GM23338 (cell line): ENCODE results near the gene UBE2J1. TPM values are rescaled to one million over a fixed set of nuclear protein-coding genes. Genes with fewer than 3 reads are reported as not detected.

ENCODE experiments used
- ATAC-seq: fragments of 200-7000 bp; cut with Tn5 transposase; 3 replicates; pipeline ENCODE4 v1.9.1; 2020
- DNase-seq: peaks from one replicate; pipeline ENCODE4 v3.0.0-alpha.2; 2015; ENCODE audit warnings: low spot score
- H2AFZ ChIP-seq: fragments of 200-600 bp; sonication (generic); 2 replicates; pipeline ENCODE4 v1.8.0; 2016; ENCODE audit warnings: antibody characterized with exemption, mild to moderate bottlenecking, moderate library complexity
- H3F3A ChIP-seq: fragments of 200-600 bp; sonication (generic); replicated peaks from 2 replicates; pipeline ENCODE4 v1.8.0; 2017; ENCODE audit warnings: antibody characterized with exemption, mixed run types, low read depth
- H3K27ac ChIP-seq: fragments of 200-600 bp; sonication (generic); 2 replicates; pipeline ENCODE4 v1.6.1; 2016; ENCODE audit warnings: low read depth
- H3K27me3 ChIP-seq: fragments of 200-600 bp; sonication (generic); 2 replicates; pipeline ENCODE4 v1.8.0; 2016; ENCODE audit warnings: mild to moderate bottlenecking, mixed run types, moderate library complexity; ENCODE audit not compliant: insufficient read depth
- H3K36me3 ChIP-seq: fragments of 200-600 bp; sonication (generic); 2 replicates; pipeline ENCODE4 v1.8.0; 2016; ENCODE audit warnings: mild to moderate bottlenecking; ENCODE audit not compliant: insufficient read depth
- H3K4me1 ChIP-seq: fragments of 200-600 bp; sonication (generic); 2 replicates; pipeline ENCODE4 v1.8.0; 2016; ENCODE audit warnings: mild to moderate bottlenecking, moderate library complexity; ENCODE audit not compliant: insufficient read depth
- H3K4me2 ChIP-seq: fragments of 200-600 bp; sonication (generic); 2 replicates; pipeline ENCODE4 v1.7.1; 2017; ENCODE audit warnings: mixed run types
- H3K4me3 ChIP-seq: fragments of 200-600 bp; sonication (generic); 2 replicates; pipeline ENCODE4 v1.6.1; 2016; ENCODE audit warnings: mixed run types
- H3K79me2 ChIP-seq: fragments of 200-600 bp; sonication (generic); replicated peaks from 2 replicates; pipeline ENCODE4 v1.8.0; 2017; ENCODE audit warnings: mild to moderate bottlenecking; ENCODE audit not compliant: insufficient read depth
- H3K9me2 ChIP-seq: fragments of 200-600 bp; sonication (generic); 2 replicates; pipeline ENCODE4 v1.8.0; 2017; ENCODE audit not compliant: insufficient read depth
- H4K20me1 ChIP-seq: fragments of 200-600 bp; sonication (generic); replicated peaks from 2 replicates; pipeline ENCODE4 v1.8.0; 2017; ENCODE audit warnings: mild to moderate bottlenecking; ENCODE audit not compliant: insufficient read depth
- H3K27ac Mint-ChIP-seq: 2 replicates; pipeline ENCODE4 v1.8.0; 2020; ENCODE audit warnings: inconsistent platforms, mild to moderate bottlenecking, moderate library complexity, mixed read lengths
- H3K27me3 Mint-ChIP-seq: 3 replicates; pipeline ENCODE4 v1.8.0; 2022; ENCODE audit warnings: low read depth, mild to moderate bottlenecking, moderate library complexity, mixed read lengths, inconsistent platforms; ENCODE audit not compliant: insufficient read depth, poor library complexity
- H3K36me3 Mint-ChIP-seq: 3 replicates; pipeline ENCODE4 v1.8.0; 2021; ENCODE audit warnings: low read depth, mild to moderate bottlenecking, inconsistent platforms, moderate library complexity, mixed read lengths
- H3K4me1 Mint-ChIP-seq: 3 replicates; pipeline ENCODE4 v1.8.0; 2020; ENCODE audit warnings: mild to moderate bottlenecking, inconsistent platforms, mixed read lengths
- H3K4me3 Mint-ChIP-seq: 3 replicates; pipeline ENCODE4 v1.8.0; 2021; ENCODE audit warnings: moderate library complexity, mild to moderate bottlenecking, inconsistent platforms, mixed read lengths
- H3K9me3 Mint-ChIP-seq: 3 replicates; pipeline ENCODE4 v1.8.0; 2020; ENCODE audit warnings: moderate library complexity, mild to moderate bottlenecking, inconsistent platforms, mixed read lengths
- CREB1 ChIP-seq: fragments of 250-450 bp; sonication (Bioruptor Pico); IDR thresholded peaks from 2 replicates; pipeline ENCODE4 v1.5.0; 2020; ENCODE audit warnings: low read depth, mild to moderate bottlenecking, moderate library complexity
- EZH2 ChIP-seq: fragments of 200-600 bp; sonication (generic); IDR thresholded peaks from one replicate; pipeline ENCODE4 v1.8.0; 2017; ENCODE audit warnings: antibody characterized with exemption, mild to moderate bottlenecking, low read depth; ENCODE audit not compliant: unreplicated experiment
- EZH2phosphoT487 ChIP-seq: fragments of 200-600 bp; sonication (generic); IDR thresholded peaks from one replicate; pipeline ENCODE4 v1.8.1; 2018; ENCODE audit warnings: antibody characterized with exemption; ENCODE audit not compliant: unreplicated experiment
- JUNB ChIP-seq: IDR thresholded peaks from one replicate; pipeline ENCODE4 v1.6.1; 2016; ENCODE audit warnings: antibody characterized with exemption; ENCODE audit not compliant: unreplicated experiment
- NANOG ChIP-seq: IDR thresholded peaks from 2 replicates; pipeline ENCODE4 v1.6.1; 2016; ENCODE audit warnings: antibody characterized with exemption, borderline replicate concordance
- POLR2AphosphoS5 ChIP-seq: IDR thresholded peaks from 2 replicates; pipeline ENCODE4 v1.6.1; 2016; ENCODE audit warnings: antibody characterized with exemption, low read depth
- REST ChIP-seq: IDR thresholded peaks from one replicate; pipeline ENCODE4 v1.6.1; 2018; ENCODE audit warnings: antibody characterized with exemption; ENCODE audit not compliant: unreplicated experiment
- STAT1 ChIP-seq: IDR thresholded peaks from one replicate; pipeline ENCODE4 v1.6.1; 2016; ENCODE audit warnings: antibody characterized with exemption; ENCODE audit not compliant: unreplicated experiment
- ZNF114 ChIP-seq: fragments of 250-450 bp; sonication (Bioruptor Pico); IDR thresholded peaks from 2 replicates; pipeline ENCODE4 v1.5.0; 2020; ENCODE audit warnings: mild to moderate bottlenecking, moderate library complexity
- ZNF331 ChIP-seq: fragments of 250-450 bp; sonication (Bioruptor Pico); IDR thresholded peaks from 2 replicates; pipeline ENCODE4 v1.5.0; 2020; ENCODE audit warnings: low read depth, mild to moderate bottlenecking, moderate library complexity
- polyA plus RNA-seq: library from polyadenylated mRNA; unstranded; fragments of >200 nt; fragmentation: Nextera tagmentation; extraction: Ambion mirVana; gene quantifications from 2 replicates; pipeline ENCODE4 v1.2.1, GENCODE V29; 2016
- total RNA-seq: library from RNA; depleted of rRNA; stranded (reverse); fragments of >200 nt; shearing (Covaris generic); gene quantifications from 2 replicates; pipeline ENCODE4 v1.2.3, GENCODE V29; 2014
- TF ChIP-seq, protein P1 (sequence below): fragments of 250-450 bp; sonication (Bioruptor Pico); IDR thresholded peaks from 2 replicates; pipeline ENCODE4 v1.5.0; 2020; ENCODE audit warnings: mild to moderate bottlenecking, moderate library complexity
- TF ChIP-seq, protein P2 (sequence below), 2 experiments: fragments of 200-600 bp in 1 of 2; sonication (generic) in 1 of 2; conservative IDR thresholded peaks; 2 replicates each; pipeline versions ENCODE4 v1.5.1 to v1.6.1; 2016 to 2017; ENCODE audit warnings: antibody characterized with exemption in 2 of 2, low read depth in 2 of 2, mild to moderate bottlenecking in 2 of 2, moderate library complexity in 1 of 2
- TF ChIP-seq, protein P3 (sequence below): IDR thresholded peaks from 2 replicates; pipeline ENCODE4 v1.6.1; 2016; ENCODE audit warnings: antibody characterized with exemption

The UBE2J1 gene
- total and polyA plus RNA-seq, 2 experiments from 2014 or later, result 7.5 to 13.1 TPM

DNA sequence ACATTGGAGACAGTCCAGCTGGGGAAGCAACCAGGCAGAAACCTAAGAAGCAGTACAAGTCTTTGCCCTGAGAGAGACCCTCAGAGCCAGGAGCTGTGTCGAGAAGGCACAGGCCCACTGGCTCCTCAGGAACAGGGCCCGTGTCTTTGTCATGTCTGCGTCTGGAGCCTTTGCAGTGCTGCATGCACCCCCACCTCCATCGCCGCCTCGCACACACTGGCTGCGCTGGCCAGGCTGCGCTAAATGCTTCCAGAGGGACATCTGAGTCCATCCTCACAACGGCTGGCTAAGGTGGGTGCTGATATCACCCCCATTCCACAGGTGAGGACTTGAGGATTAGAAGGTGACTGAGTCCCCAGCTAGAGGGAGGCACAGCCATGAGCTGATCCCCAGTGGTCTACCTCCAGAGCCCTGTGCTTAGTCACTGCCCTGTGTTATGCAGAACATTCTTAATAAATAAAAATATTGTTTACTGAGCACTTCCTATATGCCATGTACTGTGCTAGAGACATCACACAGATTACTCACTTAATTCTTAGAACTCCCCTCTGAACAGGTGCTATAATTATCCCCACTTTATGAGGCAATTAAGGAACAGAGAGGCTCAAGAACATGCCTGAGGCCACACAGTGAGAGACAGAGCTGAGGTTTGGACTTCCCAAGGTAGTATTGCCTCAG lies 65.0 kb downstream of the UBE2J1 start:
- Mint-ChIP-seq H3K36me3 (no peaks in the 10 kb centered on the region; the same call in 2 of the 3 replicates), H3K4me3 (no peak overlapping the region), H3K9me3 (no peaks in the 10 kb centered on the region; the same call in 2 of the 3 replicates), H3K4me1 (peaks cover 9% of the 10 kb centered on the region), H3K27me3 (peaks cover 2% of the 10 kb centered on the region), H3K27ac (no peak overlapping the region)
- no peaks in the 10 kb centered on the region for H3K36me3 ChIP-seq
- H3K27ac ChIP-seq, result no peak overlapping the region
- peaks cover under 1% of the 10 kb centered on the region; the same call in 1 of the 2 replicates for H3K9me2 ChIP-seq
- ATAC-seq (no peak), DNase-seq (no peak)
- no peak overlapping the region for H3K4me3 ChIP-seq
- no peak for TF ChIP-seq NANOG
- TF ChIP-seq POLR2AphosphoS5, result no peak
- no peak for TF ChIP-seq REST
- no peak for TF ChIP-seq ZNF331
- TF ChIP-seq, protein P1, sequence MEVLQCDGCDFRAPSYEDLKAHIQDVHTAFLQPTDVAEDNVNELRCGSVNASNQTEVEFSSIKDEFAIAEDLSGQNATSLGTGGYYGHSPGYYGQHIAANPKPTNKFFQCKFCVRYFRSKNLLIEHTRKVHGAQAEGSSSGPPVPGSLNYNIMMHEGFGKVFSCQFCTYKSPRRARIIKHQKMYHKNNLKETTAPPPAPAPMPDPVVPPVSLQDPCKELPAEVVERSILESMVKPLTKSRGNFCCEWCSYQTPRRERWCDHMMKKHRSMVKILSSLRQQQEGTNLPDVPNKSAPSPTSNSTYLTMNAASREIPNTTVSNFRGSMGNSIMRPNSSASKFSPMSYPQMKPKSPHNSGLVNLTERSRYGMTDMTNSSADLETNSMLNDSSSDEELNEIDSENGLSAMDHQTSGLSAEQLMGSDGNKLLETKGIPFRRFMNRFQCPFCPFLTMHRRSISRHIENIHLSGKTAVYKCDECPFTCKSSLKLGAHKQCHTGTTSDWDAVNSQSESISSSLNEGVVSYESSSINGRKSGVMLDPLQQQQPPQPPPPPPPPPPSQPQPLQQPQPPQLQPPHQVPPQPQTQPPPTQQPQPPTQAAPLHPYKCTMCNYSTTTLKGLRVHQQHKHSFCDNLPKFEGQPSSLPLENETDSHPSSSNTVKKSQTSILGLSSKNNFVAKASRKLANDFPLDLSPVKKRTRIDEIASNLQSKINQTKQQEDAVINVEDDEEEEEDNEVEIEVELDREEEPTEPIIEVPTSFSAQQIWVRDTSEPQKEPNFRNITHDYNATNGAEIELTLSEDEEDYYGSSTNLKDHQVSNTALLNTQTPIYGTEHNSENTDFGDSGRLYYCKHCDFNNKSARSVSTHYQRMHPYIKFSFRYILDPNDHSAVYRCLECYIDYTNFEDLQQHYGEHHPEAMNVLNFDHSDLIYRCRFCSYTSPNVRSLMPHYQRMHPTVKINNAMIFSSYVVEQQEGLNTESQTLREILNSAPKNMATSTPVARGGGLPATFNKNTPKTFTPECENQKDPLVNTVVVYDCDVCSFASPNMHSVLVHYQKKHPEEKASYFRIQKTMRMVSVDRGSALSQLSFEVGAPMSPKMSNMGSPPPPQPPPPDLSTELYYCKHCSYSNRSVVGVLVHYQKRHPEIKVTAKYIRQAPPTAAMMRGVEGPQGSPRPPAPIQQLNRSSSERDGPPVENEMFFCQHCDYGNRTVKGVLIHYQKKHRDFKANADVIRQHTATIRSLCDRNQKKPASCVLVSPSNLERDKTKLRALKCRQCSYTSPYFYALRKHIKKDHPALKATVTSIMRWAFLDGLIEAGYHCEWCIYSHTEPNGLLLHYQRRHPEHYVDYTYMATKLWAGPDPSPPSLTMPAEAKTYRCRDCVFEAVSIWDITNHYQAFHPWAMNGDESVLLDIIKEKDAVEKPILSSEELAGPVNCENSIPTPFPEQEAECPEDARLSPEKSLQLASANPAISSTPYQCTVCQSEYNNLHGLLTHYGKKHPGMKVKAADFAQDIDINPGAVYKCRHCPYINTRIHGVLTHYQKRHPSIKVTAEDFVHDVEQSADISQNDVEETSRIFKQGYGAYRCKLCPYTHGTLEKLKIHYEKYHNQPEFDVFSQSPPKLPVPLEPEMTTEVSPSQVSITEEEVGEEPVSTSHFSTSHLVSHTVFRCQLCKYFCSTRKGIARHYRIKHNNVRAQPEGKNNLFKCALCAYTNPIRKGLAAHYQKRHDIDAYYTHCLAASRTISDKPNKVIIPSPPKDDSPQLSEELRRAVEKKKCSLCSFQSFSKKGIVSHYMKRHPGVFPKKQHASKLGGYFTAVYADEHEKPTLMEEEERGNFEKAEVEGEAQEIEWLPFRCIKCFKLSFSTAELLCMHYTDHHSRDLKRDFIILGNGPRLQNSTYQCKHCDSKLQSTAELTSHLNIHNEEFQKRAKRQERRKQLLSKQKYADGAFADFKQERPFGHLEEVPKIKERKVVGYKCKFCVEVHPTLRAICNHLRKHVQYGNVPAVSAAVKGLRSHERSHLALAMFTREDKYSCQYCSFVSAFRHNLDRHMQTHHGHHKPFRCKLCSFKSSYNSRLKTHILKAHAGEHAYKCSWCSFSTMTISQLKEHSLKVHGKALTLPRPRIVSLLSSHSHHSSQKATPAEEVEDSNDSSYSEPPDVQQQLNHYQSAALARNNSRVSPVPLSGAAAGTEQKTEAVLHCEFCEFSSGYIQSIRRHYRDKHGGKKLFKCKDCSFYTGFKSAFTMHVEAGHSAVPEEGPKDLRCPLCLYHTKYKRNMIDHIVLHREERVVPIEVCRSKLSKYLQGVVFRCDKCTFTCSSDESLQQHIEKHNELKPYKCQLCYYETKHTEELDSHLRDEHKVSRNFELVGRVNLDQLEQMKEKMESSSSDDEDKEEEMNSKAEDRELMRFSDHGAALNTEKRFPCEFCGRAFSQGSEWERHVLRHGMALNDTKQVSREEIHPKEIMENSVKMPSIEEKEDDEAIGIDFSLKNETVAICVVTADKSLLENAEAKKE, result no peak
- no peak for TF ChIP-seq JUNB
- no peak for TF ChIP-seq EZH2phosphoT487
- no peak for TF ChIP-seq CREB1 (CRISPR knock-in tag)
- no peak for TF ChIP-seq ZNF114 (CRISPR knock-in tag)
- no peak for TF ChIP-seq EZH2
- no peak for TF ChIP-seq STAT1
- TF ChIP-seq, protein P2, sequence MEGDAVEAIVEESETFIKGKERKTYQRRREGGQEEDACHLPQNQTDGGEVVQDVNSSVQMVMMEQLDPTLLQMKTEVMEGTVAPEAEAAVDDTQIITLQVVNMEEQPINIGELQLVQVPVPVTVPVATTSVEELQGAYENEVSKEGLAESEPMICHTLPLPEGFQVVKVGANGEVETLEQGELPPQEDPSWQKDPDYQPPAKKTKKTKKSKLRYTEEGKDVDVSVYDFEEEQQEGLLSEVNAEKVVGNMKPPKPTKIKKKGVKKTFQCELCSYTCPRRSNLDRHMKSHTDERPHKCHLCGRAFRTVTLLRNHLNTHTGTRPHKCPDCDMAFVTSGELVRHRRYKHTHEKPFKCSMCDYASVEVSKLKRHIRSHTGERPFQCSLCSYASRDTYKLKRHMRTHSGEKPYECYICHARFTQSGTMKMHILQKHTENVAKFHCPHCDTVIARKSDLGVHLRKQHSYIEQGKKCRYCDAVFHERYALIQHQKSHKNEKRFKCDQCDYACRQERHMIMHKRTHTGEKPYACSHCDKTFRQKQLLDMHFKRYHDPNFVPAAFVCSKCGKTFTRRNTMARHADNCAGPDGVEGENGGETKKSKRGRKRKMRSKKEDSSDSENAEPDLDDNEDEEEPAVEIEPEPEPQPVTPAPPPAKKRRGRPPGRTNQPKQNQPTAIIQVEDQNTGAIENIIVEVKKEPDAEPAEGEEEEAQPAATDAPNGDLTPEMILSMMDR (conservative IDR thresholded peaks at IDR 0.05; ENCODE audit: low read depth in 2 of 2), result no peak
- TF ChIP-seq, protein P3, sequence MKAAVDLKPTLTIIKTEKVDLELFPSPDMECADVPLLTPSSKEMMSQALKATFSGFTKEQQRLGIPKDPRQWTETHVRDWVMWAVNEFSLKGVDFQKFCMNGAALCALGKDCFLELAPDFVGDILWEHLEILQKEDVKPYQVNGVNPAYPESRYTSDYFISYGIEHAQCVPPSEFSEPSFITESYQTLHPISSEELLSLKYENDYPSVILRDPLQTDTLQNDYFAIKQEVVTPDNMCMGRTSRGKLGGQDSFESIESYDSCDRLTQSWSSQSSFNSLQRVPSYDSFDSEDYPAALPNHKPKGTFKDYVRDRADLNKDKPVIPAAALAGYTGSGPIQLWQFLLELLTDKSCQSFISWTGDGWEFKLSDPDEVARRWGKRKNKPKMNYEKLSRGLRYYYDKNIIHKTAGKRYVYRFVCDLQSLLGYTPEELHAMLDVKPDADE, result no peak
- H3K4me1 ChIP-seq, result no peaks in the 10 kb centered on the region
- H3K79me2 ChIP-seq, result no peaks in the 10 kb centered on the region
- no peak overlapping the region for H2AFZ ChIP-seq
- no peak overlapping the region for H3K4me2 ChIP-seq
- no peaks in the 10 kb centered on the region for H3F3A ChIP-seq
- H3K27me3 ChIP-seq, result no peaks in the 10 kb centered on the region
- H4K20me1 ChIP-seq, result no peaks in the 10 kb centered on the region
